ENCODE measurements around the gene KDM7A. TPM values are rescaled to one million over a fixed set of nuclear protein-coding genes. Genes with fewer than 3 reads are reported as not detected.

The KDM7A gene
- total and polyA plus RNA-seq, 2 of the 4 experiments (the other 2 are of a cell fraction): 1.5 to 2.3 TPM

- H3K14ac ChIP-seq (replicated peaks; ENCODE audit: low read depth, low read length): no peak overlapping the region
- no TSS peak for BruUV-seq (replicated peaks)
- H3K9me1 ChIP-seq (ENCODE audit: insufficient read depth, low read length): no peaks in the 10 kb centered on the region
- no peak overlapping the region for H3K4ac ChIP-seq (ENCODE audit: low read depth, low read length)
- no peak for TF ChIP-seq BHLHE40 (IDR thresholded peaks at IDR 0.05; ENCODE audit: low read depth, low read length)
- no peak for TF ChIP-seq MAZ (IDR thresholded peaks at IDR 0.05; ENCODE audit: borderline replicate concordance, low read depth, low read length)
- no peak for TF ChIP-seq POLR2A (IDR thresholded peaks at IDR 0.05; ENCODE audit: low read depth, low read length)
- TF ChIP-seq RAD21 (IDR thresholded peaks at IDR 0.05; ENCODE audit: low read length): no peak
- TF ChIP-seq ELK1 (IDR thresholded peaks at IDR 0.05; ENCODE audit: borderline replicate concordance, low read depth, low read length): no peak
- no peak for TF ChIP-seq NFE2L2 (IDR thresholded peaks at IDR 0.05; ENCODE audit: low read depth, low read length)
- no peak for TF ChIP-seq CEBPB (IDR thresholded peaks at IDR 0.05; ENCODE audit: low read depth, low read length)
- H3K4me2 ChIP-seq (ENCODE audit: low read depth, low read length): no peak overlapping the region
- no peaks in the 10 kb centered on the region for H3K4me1 ChIP-seq (ENCODE audit: control insufficient read depth, insufficient read depth, low read length)
- H3K36me3 ChIP-seq (ENCODE audit: control insufficient read depth, insufficient read depth, low read length): no peaks in the 10 kb centered on the region
- peaks cover 14% of the 10 kb centered on the region for H3K27me3 ChIP-seq (ENCODE audit: control insufficient read depth, insufficient read depth, low read length)
- DNase-seq (no peak), ATAC-seq (ENCODE audit: low read depth) (no peak)
- H2BK5ac ChIP-seq (ENCODE audit: low read depth, low read length, poor library complexity, severe bottlenecking): no peak overlapping the region
- dilution Hi-C loops (cut with HindIII; ENCODE audit: low sequenced_read_pairs, unreplicated experiment): no loop called here
- no peak overlapping the region for H2BK120ac ChIP-seq (ENCODE audit: low read depth, low read length)
- H3K9ac ChIP-seq (ENCODE audit: low read depth, low read length): no peak overlapping the region
- POLR2A ChIA-PET (ENCODE audit: unreplicated experiment): no interaction called here
- no peak overlapping the region for H2AK5ac ChIP-seq (ENCODE audit: low read depth, low read length)
- no peak overlapping the region for H4K8ac ChIP-seq (ENCODE audit: low read depth in 2 of 2, low read length in 2 of 2)
- H4K20me1 ChIP-seq (ENCODE audit: insufficient read depth, low read length): no peaks in the 10 kb centered on the region
- intact Hi-C loops (cut with micrococcal nuclease): no loop called here
- H4K5ac ChIP-seq (ENCODE audit: low read depth, low read length): no peak overlapping the region
- H2BK20ac ChIP-seq (ENCODE audit: low read depth, low read length): no peak overlapping the region
- H2AK9ac ChIP-seq (replicated peaks; ENCODE audit: low read depth, low read length, poor library complexity): no peak overlapping the region
- no peak overlapping the region for H3K56ac ChIP-seq (ENCODE audit: extremely low read depth, insufficient read depth, low read length)
- H2BK15ac ChIP-seq (ENCODE audit: low read depth, low read length): no peak overlapping the region
- no peak overlapping the region for H3K4me3 ChIP-seq (ENCODE audit: insufficient read depth, low read depth, low read length)
- in situ Hi-C loops (cut with MboI; ENCODE audit: low sequenced_read_pairs): no loop called here
- H3K9me3 ChIP-seq (ENCODE audit: control insufficient read depth, insufficient read depth, low read length): peaks cover 7% of the 10 kb centered on the region; the same call in 1 of the 2 replicates
- no peak overlapping the region for H3K23ac ChIP-seq (ENCODE audit: low read depth, low read length)
- H3K27ac ChIP-seq (ENCODE audit: insufficient read depth, low read length): no peak overlapping the region
- H3K18ac ChIP-seq (ENCODE audit: low read depth, low read length): no peak overlapping the region
- WGBS, 2 experiments (ENCODE audit: extremely low coverage in 2 of 2, insufficient read length in 1 of 2): 33% methylated on average over 1 of the region's 3 CpGs; no CpG with 5 or more reads in 1 of the 2 experiments
- CTCF ChIA-PET: no interaction called here
- no peak overlapping the region for H4K91ac ChIP-seq (ENCODE audit: insufficient read depth, low read depth, low read length)
- no peak overlapping the region for H2AFZ ChIP-seq (replicated peaks; ENCODE audit: low read length, poor library complexity)
- H3K79me1 ChIP-seq (ENCODE audit: low read depth in 1 of 2, low read length in 2 of 2): no peaks in the 10 kb centered on the region
Observed at GRCh38 chr7:140215281-140215680, 38.5 kb upstream of the KDM7A start.
